IMR-90 (cell line): Measurements from ENCODE around the gene BCAT1. TPM values are rescaled to one million over a fixed set of nuclear protein-coding genes. Genes with fewer than 3 reads are reported as not detected.

ENCODE experiments used
- ATAC-seq: fragments of 200-7000 bp; cut with Tn5 transposase; 2 replicates; pipeline ENCODE4 v1.9.1; 2020; ENCODE audit warnings: low read depth, mild to moderate bottlenecking, moderate library complexity
- BruUV-seq: library from RNA; stranded (reverse); fragments of 400-500 nt; replicated peaks from 2 replicates; lab custom pipeline; 2021; lab: Mats Ljungman, UMichigan
- CTCF ChIA-PET: fragments of 300-600 bp; formaldehyde crosslinking; extraction: SDS; loops from one replicate; lab custom pipeline; 2021; ENCODE audit warnings: antibody characterized with exemption; lab: Yijun Ruan, JAX
- POLR2A ChIA-PET: fragments of 300-600 bp; sonication (Branson Sonifier 250); formaldehyde crosslinking; loops from one replicate; lab custom pipeline; 2022; ENCODE audit warnings: antibody characterized with exemption; ENCODE audit not compliant: unreplicated experiment; lab: Charles Lee
- DNase-seq: peaks from one replicate; pipeline ENCODE4 v3.0.0; 2013
- H2AFZ ChIP-seq: replicated peaks from 2 replicates; pipeline ENCODE3; 2013; ENCODE audit warnings: low read length, mild to moderate bottlenecking; ENCODE audit not compliant: poor library complexity
- H2AK5ac ChIP-seq: 2 replicates; pipeline ENCODE4 v1.6.1; 2013; ENCODE audit warnings: low read depth, low read length, inconsistent platforms
- H2AK9ac ChIP-seq: replicated peaks from 2 replicates; pipeline ENCODE3; 2013; ENCODE audit warnings: mild to moderate bottlenecking, low read depth, low read length, moderate library complexity; ENCODE audit not compliant: poor library complexity
- H2BK120ac ChIP-seq: 2 replicates; pipeline ENCODE4 v1.6.1; 2013; ENCODE audit warnings: low read depth, low read length, inconsistent platforms
- H2BK15ac ChIP-seq: 3 replicates; pipeline ENCODE4 v1.6.1; 2013; ENCODE audit warnings: low read depth, low read length, inconsistent platforms
- H2BK20ac ChIP-seq: 2 replicates; pipeline ENCODE4 v1.6.1; 2013; ENCODE audit warnings: low read depth, mild to moderate bottlenecking, inconsistent platforms, low read length, moderate library complexity
- H2BK5ac ChIP-seq: 2 replicates; pipeline ENCODE4 v1.6.1; 2013; ENCODE audit warnings: mild to moderate bottlenecking, low read depth, low read length, inconsistent platforms; ENCODE audit not compliant: poor library complexity, severe bottlenecking
- H3K14ac ChIP-seq: replicated peaks from 2 replicates; pipeline ENCODE4 v1.6.1; 2013; ENCODE audit warnings: low read depth, low read length, inconsistent platforms
- H3K18ac ChIP-seq: 2 replicates; pipeline ENCODE4 v1.6.1; 2013; ENCODE audit warnings: low read depth, low read length, control low read depth
- H3K23ac ChIP-seq: 2 replicates; pipeline ENCODE4 v1.6.1; 2013; ENCODE audit warnings: low read depth, low read length, inconsistent platforms
- H3K27ac ChIP-seq: 2 replicates; pipeline ENCODE4 v1.5.1; 2013; ENCODE audit warnings: mild to moderate bottlenecking, control low read depth, low read length; ENCODE audit not compliant: insufficient read depth
- H3K27me3 ChIP-seq: 2 replicates; pipeline ENCODE4 v1.6.1; 2013; ENCODE audit warnings: low read length; ENCODE audit not compliant: control insufficient read depth, insufficient read depth
- H3K36me3 ChIP-seq: 2 replicates; pipeline ENCODE4 v1.6.1; 2013; ENCODE audit warnings: low read length, mixed read lengths; ENCODE audit not compliant: control insufficient read depth, insufficient read depth
- H3K4ac ChIP-seq: 2 replicates; pipeline ENCODE4 v1.6.1; 2013; ENCODE audit warnings: low read depth, low read length, inconsistent platforms
- H3K4me1 ChIP-seq: 2 replicates; pipeline ENCODE4 v1.6.1; 2013; ENCODE audit warnings: low read length, mixed read lengths; ENCODE audit not compliant: control insufficient read depth, insufficient read depth
- H3K4me2 ChIP-seq: 2 replicates; pipeline ENCODE4 v1.6.1; 2013; ENCODE audit warnings: low read depth, mild to moderate bottlenecking, control low read depth, low read length, moderate library complexity
- H3K4me3 ChIP-seq: 2 replicates; pipeline ENCODE4 v1.5.1; 2013; ENCODE audit warnings: low read depth, mild to moderate bottlenecking, control low read depth, low read length, moderate library complexity; ENCODE audit not compliant: insufficient read depth
- H3K56ac ChIP-seq: 2 replicates; pipeline ENCODE4 v1.6.1; 2013; ENCODE audit warnings: low read length, inconsistent platforms; ENCODE audit not compliant: insufficient read depth; ENCODE audit errors: extremely low read depth
- H3K79me1 ChIP-seq, 2 experiments: 2 replicates each; pipeline ENCODE4 v1.6.1; 2013; ENCODE audit warnings: low read length in 2 of 2, inconsistent platforms in 1 of 2, low read depth in 1 of 2
- H3K9ac ChIP-seq: 2 replicates; pipeline ENCODE4 v1.6.1; 2013; ENCODE audit warnings: low read depth, low read length, control low read depth
- H3K9me1 ChIP-seq: 2 replicates; pipeline ENCODE4 v1.6.1; 2013; ENCODE audit warnings: low read length, inconsistent platforms; ENCODE audit not compliant: insufficient read depth
- H3K9me3 ChIP-seq: 2 replicates; pipeline ENCODE4 v1.6.1; 2013; ENCODE audit warnings: low read length; ENCODE audit not compliant: control insufficient read depth, insufficient read depth
- H4K20me1 ChIP-seq: 2 replicates; pipeline ENCODE4 v1.6.1; 2013; ENCODE audit warnings: low read length, inconsistent platforms; ENCODE audit not compliant: insufficient read depth
- H4K5ac ChIP-seq: 2 replicates; pipeline ENCODE4 v1.6.1; 2013; ENCODE audit warnings: mild to moderate bottlenecking, low read depth, low read length, control low read depth
- H4K8ac ChIP-seq, 2 experiments: 2 replicates each; pipeline ENCODE4 v1.6.1; 2013; ENCODE audit warnings: low read depth in 2 of 2, low read length in 2 of 2, control low read depth in 1 of 2, inconsistent platforms in 1 of 2
- H4K91ac ChIP-seq: 2 replicates; pipeline ENCODE4 v1.6.1; 2013; ENCODE audit warnings: low read depth, low read length, inconsistent platforms; ENCODE audit not compliant: insufficient read depth
- BHLHE40 ChIP-seq: fragments of 150-350 bp; IDR thresholded peaks from 2 replicates; pipeline ENCODE4 v1.6.1; 2016; ENCODE audit warnings: mild to moderate bottlenecking, low read depth, low read length
- CEBPB ChIP-seq: IDR thresholded peaks from 2 replicates; pipeline ENCODE4 v1.6.1; 2012; ENCODE audit warnings: low read depth, low read length, improper control_type of control experiment
- CHD1 ChIP-seq: IDR thresholded peaks from 2 replicates; pipeline ENCODE4 v1.6.1; 2012; ENCODE audit warnings: low read depth, low read length, improper control_type of control experiment
- CTCF ChIP-seq: conservative IDR thresholded peaks from 2 replicates; pipeline ENCODE4 v1.5.1; 2012; ENCODE audit warnings: mild to moderate bottlenecking, low read depth, low read length, improper control_type of control experiment
- ELK1 ChIP-seq: fragments of 150-350 bp; IDR thresholded peaks from 2 replicates; pipeline ENCODE4 v1.6.1; 2016; ENCODE audit warnings: low read depth, mild to moderate bottlenecking, low read length, moderate library complexity, borderline replicate concordance
- FOS ChIP-seq: fragments of 150-350 bp; IDR thresholded peaks from 2 replicates; pipeline ENCODE4 v1.6.1; 2016; ENCODE audit warnings: low read depth, low read length
- MAFK ChIP-seq: IDR thresholded peaks from 2 replicates; pipeline ENCODE4 v1.6.1; 2012; ENCODE audit warnings: low read depth, low read length, improper control_type of control experiment
- MAZ ChIP-seq: IDR thresholded peaks from 2 replicates; pipeline ENCODE4 v1.6.1; 2012; ENCODE audit warnings: low read depth, mild to moderate bottlenecking, low read length, improper control_type of control experiment, moderate library complexity, borderline replicate concordance
- MXI1 ChIP-seq: IDR thresholded peaks from 2 replicates; pipeline ENCODE4 v1.6.1; 2012; ENCODE audit warnings: low read depth, mild to moderate bottlenecking, low read length, moderate library complexity, borderline replicate concordance
- NFE2L2 ChIP-seq: fragments of 150-350 bp; IDR thresholded peaks from 2 replicates; pipeline ENCODE4 v1.6.1; 2016; ENCODE audit warnings: low read depth, mild to moderate bottlenecking, low read length
- POLR2A ChIP-seq: IDR thresholded peaks from 2 replicates; pipeline ENCODE4 v1.6.1; 2012; ENCODE audit warnings: mild to moderate bottlenecking, low read depth, low read length
- RAD21 ChIP-seq: IDR thresholded peaks from 2 replicates; pipeline ENCODE4 v1.6.1; 2012; ENCODE audit warnings: low read length, improper control_type of control experiment
- RCOR1 ChIP-seq: IDR thresholded peaks from 2 replicates; pipeline ENCODE4 v1.6.1; 2012; ENCODE audit warnings: mild to moderate bottlenecking, low read length, improper control_type of control experiment; ENCODE audit not compliant: insufficient replicate concordance
- RFX5 ChIP-seq: IDR thresholded peaks from 2 replicates; pipeline ENCODE4 v1.8.0; 2012; ENCODE audit warnings: low read depth, mild to moderate bottlenecking, low read length, moderate library complexity
- SMC3 ChIP-seq: fragments of 150-350 bp; IDR thresholded peaks from 2 replicates; pipeline ENCODE4 v1.6.1; 2016; ENCODE audit warnings: low read depth, mild to moderate bottlenecking, antibody characterized with exemption, low read length, moderate library complexity
- USF2 ChIP-seq: fragments of 150-350 bp; IDR thresholded peaks from 2 replicates; pipeline ENCODE4 v1.6.1; 2017; ENCODE audit warnings: mild to moderate bottlenecking, antibody characterized with exemption, low read length, low read depth
- WGBS, 2 experiments: methylation state at CpG; one replicate each; pipeline versions ENCODE4 v1.1.5 to v1.1.7; 2013; ENCODE audit warnings: missing lambda C conversion rate in 2 of 2; ENCODE audit not compliant: insufficient read length in 1 of 2; ENCODE audit errors: extremely low coverage in 2 of 2; 5-methylcytosine and 5-hydroxymethylcytosine counted together
- dilution Hi-C: fragments of 300-500 bp; cut with HindIII; formaldehyde crosslinking; loops from one replicate; pipeline ENCODE4 v1.14.3; 2018; ENCODE audit warnings: low sequenced_read_pairs; ENCODE audit not compliant: unreplicated experiment
- in situ Hi-C: fragments of 300-500 bp; cut with MboI; formaldehyde crosslinking; loops from 3 replicates; pipeline ENCODE4 v1.14.3; 2019; ENCODE audit warnings: low sequenced_read_pairs, inconsistent platforms, mixed read lengths
- intact Hi-C: fragments of 100-400 bp; cut with micrococcal nuclease; formaldehyde crosslinking; loops from 2 replicates; pipeline ENCODE4 v1.10.0; 2022
- polyA plus RNA-seq, 3 experiments: library from polyadenylated mRNA; depleted of rRNA; stranded (reverse); fragments of >200 nt; gene quantifications; 2 replicates each; pipeline ENCODE4 v1.2.3, GENCODE V29; 2012; ENCODE audit warnings: low replicate concordance in 1 of 3
- total RNA-seq: library from RNA; depleted of rRNA; stranded (reverse); fragments of >200 nt; gene quantifications from 2 replicates; pipeline ENCODE4 v1.2.3, GENCODE V29; 2012

BCAT1 gene
- total and polyA plus RNA-seq, 2 of the 4 experiments (the other 2 are of a cell fraction), result 30.4 to 683 TPM

GRCh38 chr12:24796876-24797275 lies 152.0 kb downstream of the BCAT1 start:
- no peak overlapping the region for H3K9ac ChIP-seq
- H4K20me1 ChIP-seq, result no peaks in the 10 kb centered on the region
- no peak overlapping the region for H3K4me3 ChIP-seq
- H2AFZ ChIP-seq, result no peak overlapping the region
- ATAC-seq, result no peak
- H3K27ac ChIP-seq, result no peak overlapping the region
- no peak overlapping the region for H2BK15ac ChIP-seq
- no peaks in the 10 kb centered on the region for H3K4me1 ChIP-seq
- H2AK5ac ChIP-seq, result no peak overlapping the region
- no TSS peak for BruUV-seq
- H3K9me3 ChIP-seq, result no peaks in the 10 kb centered on the region
- no peak overlapping the region for H2BK20ac ChIP-seq
- no peak overlapping the region for H2BK5ac ChIP-seq
- intact Hi-C loops, result no loop called here
- H3K18ac ChIP-seq, result no peak overlapping the region
- H3K23ac ChIP-seq, result no peak overlapping the region
- TF ChIP-seq FOS, result no peak
- TF ChIP-seq SMC3, result no peak
- no peak for TF ChIP-seq NFE2L2
- TF ChIP-seq CTCF, result no peak
- no peak for TF ChIP-seq MXI1
- TF ChIP-seq CEBPB, result no peak
- TF ChIP-seq MAFK, result no peak
- TF ChIP-seq BHLHE40, result no peak
- TF ChIP-seq CHD1, result no peak
- TF ChIP-seq RAD21, result no peak
- no peak for TF ChIP-seq RCOR1
- no peak for TF ChIP-seq RFX5
- TF ChIP-seq ELK1, result no peak
- TF ChIP-seq USF2, result no peak
- no peak for TF ChIP-seq MAZ
- TF ChIP-seq POLR2A, result no peak
- H3K4me2 ChIP-seq, result no peak overlapping the region
- no peak overlapping the region for H3K4ac ChIP-seq
- H2BK120ac ChIP-seq, result no peak overlapping the region
- no peaks in the 10 kb centered on the region for H3K36me3 ChIP-seq
- POLR2A ChIA-PET, result interaction anchor here (0.6 kb wide), 1 partner anchor 249 kb away, joined by 3 read pairs; no protein-coding TSS in a partner anchor
- H4K5ac ChIP-seq, result no peak overlapping the region
- WGBS, 2 experiments, result 31% methylated on average over 2 of the region's 5 CpGs; no CpG with 5 or more reads in 1 of the 2 experiments
- H3K27me3 ChIP-seq, result no peaks in the 10 kb centered on the region
- dilution Hi-C loops, result no loop called here
- no peak overlapping the region for H3K56ac ChIP-seq
- H4K91ac ChIP-seq, result no peak overlapping the region
- no peak overlapping the region for H2AK9ac ChIP-seq
- CTCF ChIA-PET, result no interaction called here
- no peak for DNase-seq
- H3K79me1 ChIP-seq, result no peaks in the 10 kb centered on the region
- H3K14ac ChIP-seq, result no peak overlapping the region
- in situ Hi-C loops, result loop anchor here (25.0 kb wide), 1 partner anchor 1935 kb away; no protein-coding TSS in a partner anchor
- H3K9me1 ChIP-seq, result no peaks in the 10 kb centered on the region
- H4K8ac ChIP-seq, result no peak overlapping the region
